Measurements from ENCODE around the gene ODAD2.
"Not testable (repeated sequence)": the region's sequence is repeated elsewhere in the genome, so short reads cannot be mapped to it uniquely, and the experiment has no call there.

ODAD2 gene

GRCh38 chr10:28001353-28001752, 2.5 kb upstream of the ODAD2 start:
- ATAC-seq (replicated peaks; ENCODE audit: extremely low read depth, poor library complexity, severe bottlenecking) (no peak), DNase-seq (ENCODE audit: low spot score in 2 of 2) (no peak)
- no peak overlapping the region for H3K4me3 Mint-ChIP-seq
- peaks cover 16% of the 10 kb centered on the region for H3K4me1 Mint-ChIP-seq
- H3K36me3 Mint-ChIP-seq (ENCODE audit: insufficient read depth), result peaks cover 2% of the 10 kb centered on the region
- H3K27ac Mint-ChIP-seq (ENCODE audit: low read depth), result no peak overlapping the region
- no peaks in the 10 kb centered on the region for H3K9me3 Mint-ChIP-seq
- H3K27me3 Mint-ChIP-seq, result peaks cover 91% of the 10 kb centered on the region

GRCh38 chr10:27998178-27998953, 513 bp downstream of the ODAD2 start:
- Mint-ChIP-seq H3K36me3 (ENCODE audit: insufficient read depth) (peaks cover 2% of the 10 kb centered on the region), H3K4me1 (peaks cover 16% of the 10 kb centered on the region), H3K9me3 (no peaks in the 10 kb centered on the region), H3K4me3 (peak overlapping the region; percentile 82), H3K27me3 (peaks cover 79% of the 10 kb centered on the region), H3K27ac (ENCODE audit: low read depth) (no peak overlapping the region)
- DNase-seq (ENCODE audit: low spot score in 2 of 2) (no peak), ATAC-seq (replicated peaks; ENCODE audit: extremely low read depth, poor library complexity, severe bottlenecking) (peak; percentile 57)

GRCh38 chr10:27997865-27998177, 1.1 kb downstream of the ODAD2 start:
- no peak overlapping the region for H3K27ac Mint-ChIP-seq (ENCODE audit: low read depth)

GRCh38 chr10:27995311-27995710, 3.6 kb downstream of the ODAD2 start:
- peaks cover 2% of the 10 kb centered on the region for H3K36me3 Mint-ChIP-seq (ENCODE audit: insufficient read depth)
- ATAC-seq (replicated peaks; ENCODE audit: extremely low read depth, poor library complexity, severe bottlenecking) (no peak), DNase-seq (ENCODE audit: low spot score in 2 of 2) (no peak)
- peaks cover 73% of the 10 kb centered on the region for H3K27me3 Mint-ChIP-seq
- no peak overlapping the region for H3K27ac Mint-ChIP-seq (ENCODE audit: low read depth)
- H3K4me1 Mint-ChIP-seq, result peaks cover 16% of the 10 kb centered on the region
- no peaks in the 10 kb centered on the region for H3K9me3 Mint-ChIP-seq
- H3K4me3 Mint-ChIP-seq, result no peak overlapping the region

More at GRCh38 chr10:27997865-27998177, 1.1 kb downstream of the ODAD2 start:
- no peak for DNase-seq (ENCODE audit: low spot score in 2 of 2)
- Mint-ChIP-seq H3K27me3 (peaks cover 76% of the 10 kb centered on the region), H3K4me1 (peaks cover 16% of the 10 kb centered on the region), H3K36me3 (ENCODE audit: insufficient read depth) (peaks cover 2% of the 10 kb centered on the region), H3K4me3 (peak overlapping the region; percentile 82), H3K9me3 (no peaks in the 10 kb centered on the region)
- ATAC-seq (replicated peaks; ENCODE audit: extremely low read depth, poor library complexity, severe bottlenecking), result no peak

- peaks cover 34% of the 10 kb centered on the region for H3K27me3 Mint-ChIP-seq
- not testable (repeated sequence) for DNase-seq (ENCODE audit: low spot score in 2 of 2); H3K4me1 Mint-ChIP-seq; H3K4me3 Mint-ChIP-seq; H3K9me3 Mint-ChIP-seq; H3K27ac Mint-ChIP-seq (ENCODE audit: low read depth); ATAC-seq (replicated peaks; ENCODE audit: extremely low read depth, poor library complexity, severe bottlenecking); H3K36me3 Mint-ChIP-seq (ENCODE audit: insufficient read depth)
Observed at GRCh38 chr10:27989357-27989756, 9.5 kb downstream of the ODAD2 start.

GRCh38 chr10:27986821-27987220, 12.1 kb downstream of the ODAD2 start:
- H3K4me1 Mint-ChIP-seq, result no peaks in the 10 kb centered on the region
- no peak for ATAC-seq (replicated peaks; ENCODE audit: extremely low read depth, poor library complexity, severe bottlenecking)
- H3K4me3 Mint-ChIP-seq, result no peak overlapping the region
- no peaks in the 10 kb centered on the region for H3K36me3 Mint-ChIP-seq (ENCODE audit: insufficient read depth)
- DNase-seq (ENCODE audit: low spot score in 2 of 2), result no peak
- no peaks in the 10 kb centered on the region for H3K9me3 Mint-ChIP-seq
- peaks cover 37% of the 10 kb centered on the region for H3K27me3 Mint-ChIP-seq
- no peak overlapping the region for H3K27ac Mint-ChIP-seq (ENCODE audit: low read depth)

GRCh38 chr10:27982875-27983543, 15.9 kb downstream of the ODAD2 start:
- Mint-ChIP-seq H3K36me3 (ENCODE audit: insufficient read depth) (no peaks in the 10 kb centered on the region), H3K4me1 (no peaks in the 10 kb centered on the region), H3K9me3 (no peaks in the 10 kb centered on the region), H3K27me3 (peaks cover 34% of the 10 kb centered on the region), H3K27ac (ENCODE audit: low read depth) (no peak overlapping the region), H3K4me3 (no peak overlapping the region)
- ATAC-seq (replicated peaks; ENCODE audit: extremely low read depth, poor library complexity, severe bottlenecking) (no peak), DNase-seq (ENCODE audit: low spot score in 2 of 2) (no peak)

- no peak overlapping the region for H3K4me3 Mint-ChIP-seq
- H3K27me3 Mint-ChIP-seq, result peaks cover 46% of the 10 kb centered on the region
- H3K9me3 Mint-ChIP-seq, result no peaks in the 10 kb centered on the region
- H3K27ac Mint-ChIP-seq (ENCODE audit: low read depth), result no peak overlapping the region
- DNase-seq (ENCODE audit: low spot score in 2 of 2) (no peak), ATAC-seq (replicated peaks; ENCODE audit: extremely low read depth, poor library complexity, severe bottlenecking) (no peak)
- H3K36me3 Mint-ChIP-seq (ENCODE audit: insufficient read depth), result no peaks in the 10 kb centered on the region
- H3K4me1 Mint-ChIP-seq, result no peaks in the 10 kb centered on the region
Observed at GRCh38 chr10:27981744-27982143, 17.1 kb downstream of the ODAD2 start.

GRCh38 chr10:27970795-27971194, 28.1 kb downstream of the ODAD2 start:
- not testable (repeated sequence) for H3K4me3 Mint-ChIP-seq; DNase-seq (ENCODE audit: low spot score in 2 of 2); H3K9me3 Mint-ChIP-seq; ATAC-seq (replicated peaks; ENCODE audit: extremely low read depth, poor library complexity, severe bottlenecking); H3K36me3 Mint-ChIP-seq (ENCODE audit: insufficient read depth); H3K27ac Mint-ChIP-seq (ENCODE audit: low read depth); H3K4me1 Mint-ChIP-seq
- H3K27me3 Mint-ChIP-seq, result peaks cover 42% of the 10 kb centered on the region

GRCh38 chr10:27969931-27970330, 28.9 kb downstream of the ODAD2 start:
- not testable (repeated sequence) for H3K36me3 Mint-ChIP-seq (ENCODE audit: insufficient read depth); H3K27ac Mint-ChIP-seq (ENCODE audit: low read depth); H3K4me3 Mint-ChIP-seq; DNase-seq (ENCODE audit: low spot score in 2 of 2); H3K4me1 Mint-ChIP-seq; H3K9me3 Mint-ChIP-seq; ATAC-seq (replicated peaks; ENCODE audit: extremely low read depth, poor library complexity, severe bottlenecking)
- peaks cover 34% of the 10 kb centered on the region for H3K27me3 Mint-ChIP-seq

GRCh38 chr10:27959093-27959715, 39.7 kb downstream of the ODAD2 start:
- H3K27me3 Mint-ChIP-seq, result no peaks in the 10 kb centered on the region
- no peaks in the 10 kb centered on the region for H3K9me3 Mint-ChIP-seq
- ATAC-seq (replicated peaks; ENCODE audit: extremely low read depth, poor library complexity, severe bottlenecking) (no peak), DNase-seq (ENCODE audit: low spot score in 2 of 2) (no peak)
- H3K36me3 Mint-ChIP-seq (ENCODE audit: insufficient read depth), result no peaks in the 10 kb centered on the region
- peak overlapping the region; percentile 65 for H3K4me3 Mint-ChIP-seq
- H3K4me1 Mint-ChIP-seq, result peaks cover 18% of the 10 kb centered on the region
- no peak overlapping the region for H3K27ac Mint-ChIP-seq (ENCODE audit: low read depth)

GRCh38 chr10:27958383-27958782, 40.5 kb downstream of the ODAD2 start:
- H3K27ac Mint-ChIP-seq (ENCODE audit: low read depth); H3K36me3 Mint-ChIP-seq (ENCODE audit: insufficient read depth); H3K9me3 Mint-ChIP-seq; DNase-seq (ENCODE audit: low spot score in 2 of 2); H3K27me3 Mint-ChIP-seq; ATAC-seq (replicated peaks; ENCODE audit: extremely low read depth, poor library complexity, severe bottlenecking): not testable (repeated sequence)
- Mint-ChIP-seq H3K4me3 (peak overlapping the region; percentile 65), H3K4me1 (peaks cover 18% of the 10 kb centered on the region)

- Mint-ChIP-seq H3K4me1 (no peaks in the 10 kb centered on the region), H3K36me3 (ENCODE audit: insufficient read depth) (peaks cover 1% of the 10 kb centered on the region), H3K27me3 (peaks cover 10% of the 10 kb centered on the region), H3K4me3 (no peak overlapping the region), H3K27ac (ENCODE audit: low read depth) (no peak overlapping the region), H3K9me3 (no peaks in the 10 kb centered on the region)
- DNase-seq (ENCODE audit: low spot score in 2 of 2), result no peak
- no peak for ATAC-seq (replicated peaks; ENCODE audit: extremely low read depth, poor library complexity, severe bottlenecking)
Observed at GRCh38 chr10:27950242-27950564, 48.7 kb downstream of the ODAD2 start.
